Measurements from ENCODE around the gene SEZ6L.

The SEZ6L gene

DNA sequence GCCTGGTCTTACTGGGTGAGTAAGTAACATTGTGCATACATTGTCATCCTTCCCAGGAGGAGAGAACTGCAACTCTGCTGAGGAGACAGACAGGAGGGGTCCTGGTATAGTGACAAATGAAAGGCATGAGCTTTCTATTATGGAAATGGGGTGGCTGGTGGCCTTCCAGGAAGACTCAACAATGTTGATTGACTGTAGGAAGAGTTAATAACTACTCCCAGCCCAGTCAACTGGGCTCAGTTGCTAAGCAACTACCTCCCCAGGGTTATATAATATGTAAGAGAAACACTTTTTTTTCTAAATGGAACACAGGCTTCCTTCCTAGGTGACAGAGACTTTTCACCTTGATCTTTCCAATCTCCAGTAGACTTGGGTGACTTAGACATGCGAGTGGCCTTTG, 28.2 kb downstream of the SEZ6L start:
- no peaks in the 10 kb centered on the region for H3K4me1 Mint-ChIP-seq (ENCODE audit: low read depth in 2 of 2)
- H3K27ac Mint-ChIP-seq, result no peak overlapping the region
- no peaks in the 10 kb centered on the region for H3K36me3 Mint-ChIP-seq (ENCODE audit: insufficient read depth)
- H3K27me3 Mint-ChIP-seq, result peaks cover 37 to 50% of the 10 kb centered on the region in 2 donors
- DNase-seq (no peak), ATAC-seq (replicated peaks) (no peak)
- no peaks in the 10 kb centered on the region for H3K9me3 Mint-ChIP-seq
- no peak overlapping the region for H3K4me3 Mint-ChIP-seq

DNA sequence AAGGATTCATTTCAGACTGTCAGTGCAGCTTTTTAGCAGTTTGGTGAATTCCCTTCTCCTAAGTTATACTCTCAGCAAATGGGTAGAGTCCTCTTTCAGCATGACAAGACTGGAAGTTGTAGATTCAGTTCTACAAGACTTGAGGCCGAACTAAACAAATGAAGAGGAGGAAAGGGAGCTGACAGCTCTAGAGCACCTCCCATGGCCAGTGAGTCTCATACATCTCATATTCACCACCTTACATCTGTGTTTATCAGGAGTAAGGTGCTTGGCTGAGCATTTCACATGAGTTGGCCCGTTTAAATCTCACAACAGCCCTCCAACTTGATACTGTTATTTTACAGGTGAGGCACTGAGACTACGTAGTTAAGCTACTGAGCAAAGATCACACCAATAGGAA, 30.4 kb downstream of the SEZ6L start:
- H3K36me3 Mint-ChIP-seq (ENCODE audit: insufficient read depth), result no peaks in the 10 kb centered on the region
- H3K27ac Mint-ChIP-seq, result no peak overlapping the region
- H3K4me1 Mint-ChIP-seq (ENCODE audit: low read depth in 2 of 2), result no peaks in the 10 kb centered on the region
- ATAC-seq (replicated peaks) (no peak), DNase-seq (no peak)
- no peak overlapping the region for H3K4me3 Mint-ChIP-seq
- H3K9me3 Mint-ChIP-seq, result no peaks in the 10 kb centered on the region
- peaks cover 29 to 45% of the 10 kb centered on the region in 2 donors for H3K27me3 Mint-ChIP-seq

DNA sequence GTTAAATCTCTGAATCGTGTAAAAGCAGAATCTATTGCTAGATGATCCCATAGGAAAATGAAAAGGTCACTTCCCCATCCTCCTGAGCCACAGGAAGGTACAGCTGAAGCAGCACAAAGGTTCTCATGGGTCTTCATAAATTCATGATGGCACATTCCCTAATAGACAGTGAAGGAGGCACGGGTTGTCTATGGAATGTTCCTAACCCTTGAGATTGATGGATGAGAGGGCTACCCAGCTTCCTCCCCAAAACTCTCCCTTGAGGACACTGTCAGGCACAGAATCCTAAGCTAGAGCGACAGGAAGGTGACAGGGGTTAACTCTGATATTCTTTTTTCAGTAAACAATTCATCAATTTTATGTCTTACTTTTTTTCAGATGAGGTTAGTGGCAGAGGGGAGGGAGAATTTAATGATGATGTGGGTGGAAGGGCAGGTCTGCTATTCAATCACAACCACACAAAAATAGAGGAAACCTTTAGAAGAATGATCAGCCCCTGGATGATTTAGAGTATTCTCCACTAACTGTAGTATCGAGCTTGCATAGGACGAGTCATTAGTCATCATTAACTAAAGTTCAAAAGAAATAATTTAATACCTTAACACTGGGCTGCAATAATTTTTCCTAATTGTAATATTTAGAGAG, 33.1 kb downstream of the SEZ6L start:
- no peaks in the 10 kb centered on the region for H3K9me3 Mint-ChIP-seq
- DNase-seq, result no peak
- no peak overlapping the region for H3K27ac Mint-ChIP-seq
- peaks cover 33 to 36% of the 10 kb centered on the region in 2 donors for H3K27me3 Mint-ChIP-seq
- ATAC-seq (replicated peaks), result no peak
- no peaks in the 10 kb centered on the region for H3K4me1 Mint-ChIP-seq (ENCODE audit: low read depth in 2 of 2)
- no peaks in the 10 kb centered on the region for H3K36me3 Mint-ChIP-seq (ENCODE audit: insufficient read depth)
- no peak overlapping the region for H3K4me3 Mint-ChIP-seq

DNA sequence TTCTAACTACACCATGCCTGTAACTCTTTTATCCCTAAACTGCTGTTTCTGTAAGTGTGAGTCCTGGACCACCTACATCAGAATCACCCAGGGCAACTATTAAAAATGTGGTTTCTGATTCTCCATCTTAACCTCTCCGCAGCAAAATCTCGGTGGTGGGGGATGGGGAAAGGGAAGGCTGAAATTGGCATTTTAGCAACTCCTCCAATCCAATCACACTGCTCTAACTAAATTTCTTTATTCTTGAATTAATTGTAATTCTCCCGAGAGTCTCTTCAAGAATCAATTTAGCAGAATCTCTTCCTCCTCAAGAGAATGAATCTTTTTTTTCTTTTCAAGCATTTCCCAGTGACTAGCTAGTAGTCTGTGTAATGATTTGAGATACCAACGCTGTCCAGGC, 36.2 kb downstream of the SEZ6L start:
- Mint-ChIP-seq H3K36me3 (ENCODE audit: insufficient read depth) (no peaks in the 10 kb centered on the region), H3K27ac (no peak overlapping the region), H3K27me3 (peaks cover 30 to 34% of the 10 kb centered on the region in 2 donors), H3K4me1 (ENCODE audit: low read depth in 2 of 2) (no peaks in the 10 kb centered on the region), H3K4me3 (no peak overlapping the region), H3K9me3 (peaks cover 0 to 5% of the 10 kb centered on the region in 2 donors)
- ATAC-seq (replicated peaks), result no peak
- no peak for DNase-seq

DNA sequence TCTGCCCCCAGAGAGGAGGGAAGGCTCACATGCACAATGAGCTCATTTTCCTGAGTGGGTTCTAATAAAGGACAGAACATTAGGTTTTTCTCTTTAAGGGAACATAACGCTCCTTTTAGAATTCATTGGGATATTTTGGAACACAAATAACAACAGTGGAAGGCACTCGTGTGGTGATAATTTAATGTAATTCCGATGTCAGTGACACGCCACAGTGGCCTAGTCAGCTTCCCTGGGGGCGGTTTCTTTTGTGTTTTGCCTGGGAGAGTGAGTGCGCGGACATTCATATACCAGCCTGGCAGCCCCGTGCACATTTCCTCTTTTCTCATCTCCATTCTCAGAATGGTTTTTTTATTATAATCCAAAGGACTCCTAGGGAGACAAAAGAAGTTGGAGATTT, 41.1 kb downstream of the SEZ6L start:
- DNase-seq (no peak), ATAC-seq (replicated peaks) (no peak)
- Mint-ChIP-seq H3K27me3 (peaks cover 32 to 61% of the 10 kb centered on the region in 2 donors), H3K9me3 (peaks cover 0 to 5% of the 10 kb centered on the region in 2 donors), H3K36me3 (ENCODE audit: insufficient read depth) (no peaks in the 10 kb centered on the region), H3K27ac (no peak overlapping the region), H3K4me1 (ENCODE audit: low read depth in 2 of 2) (no peaks in the 10 kb centered on the region), H3K4me3 (no peak overlapping the region)

DNA sequence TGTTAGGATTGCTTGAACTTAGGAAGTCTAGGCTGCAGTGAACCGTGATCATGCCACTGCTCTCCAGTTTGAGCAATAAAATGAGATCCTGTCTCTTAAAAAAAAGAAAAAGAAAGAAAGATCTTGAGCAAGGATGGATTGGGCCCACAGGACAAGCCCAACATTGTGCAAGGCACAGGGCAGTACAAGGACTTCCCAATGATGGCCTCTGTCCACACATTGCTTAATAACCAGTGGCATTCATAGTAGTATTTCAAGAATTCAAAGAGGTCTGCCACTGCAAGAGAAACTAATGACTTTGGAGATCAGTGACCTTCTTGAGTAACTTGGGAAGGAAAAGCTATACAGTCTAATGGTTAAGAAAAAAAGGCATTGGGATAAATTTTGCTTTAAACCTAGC, 44.6 kb downstream of the SEZ6L start:
- no peak for ATAC-seq (replicated peaks)
- no peaks in the 10 kb centered on the region for H3K4me1 Mint-ChIP-seq (ENCODE audit: low read depth in 2 of 2)
- no peak overlapping the region for H3K4me3 Mint-ChIP-seq
- no peak overlapping the region for H3K27ac Mint-ChIP-seq
- peaks cover 0 to 5% of the 10 kb centered on the region in 2 donors for H3K9me3 Mint-ChIP-seq
- peaks cover 34 to 71% of the 10 kb centered on the region in 2 donors for H3K27me3 Mint-ChIP-seq
- no peak for DNase-seq
- H3K36me3 Mint-ChIP-seq (ENCODE audit: insufficient read depth), result no peaks in the 10 kb centered on the region

DNA sequence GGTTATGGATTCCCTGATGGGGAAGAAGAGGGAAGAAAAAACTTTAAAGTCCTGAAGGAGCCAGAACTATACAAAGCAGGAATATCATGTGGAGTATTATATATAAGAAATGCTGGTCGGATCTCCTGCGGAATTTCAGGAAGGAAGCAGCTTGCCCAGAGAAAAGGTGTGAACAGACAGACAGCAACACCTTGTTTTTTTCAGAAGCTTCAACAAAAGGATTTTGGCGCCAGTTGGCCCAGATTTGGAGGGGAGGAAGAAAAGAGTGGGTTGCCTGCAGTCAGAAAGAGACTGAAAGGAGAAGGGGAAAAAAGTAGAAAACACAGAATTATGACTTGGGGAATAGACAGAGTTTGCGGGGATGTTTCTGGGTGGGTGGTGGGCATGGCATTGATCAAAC, 45.2 kb downstream of the SEZ6L start:
- ATAC-seq (replicated peaks), result no peak
- H3K4me1 Mint-ChIP-seq (ENCODE audit: low read depth in 2 of 2), result no peaks in the 10 kb centered on the region
- no peak for DNase-seq
- peaks cover 0 to 2% of the 10 kb centered on the region in 2 donors for H3K9me3 Mint-ChIP-seq
- H3K4me3 Mint-ChIP-seq, result no peak overlapping the region
- H3K27ac Mint-ChIP-seq, result no peak overlapping the region
- H3K27me3 Mint-ChIP-seq, result peaks cover 32 to 65% of the 10 kb centered on the region in 2 donors
- H3K36me3 Mint-ChIP-seq (ENCODE audit: insufficient read depth), result no peaks in the 10 kb centered on the region

DNA sequence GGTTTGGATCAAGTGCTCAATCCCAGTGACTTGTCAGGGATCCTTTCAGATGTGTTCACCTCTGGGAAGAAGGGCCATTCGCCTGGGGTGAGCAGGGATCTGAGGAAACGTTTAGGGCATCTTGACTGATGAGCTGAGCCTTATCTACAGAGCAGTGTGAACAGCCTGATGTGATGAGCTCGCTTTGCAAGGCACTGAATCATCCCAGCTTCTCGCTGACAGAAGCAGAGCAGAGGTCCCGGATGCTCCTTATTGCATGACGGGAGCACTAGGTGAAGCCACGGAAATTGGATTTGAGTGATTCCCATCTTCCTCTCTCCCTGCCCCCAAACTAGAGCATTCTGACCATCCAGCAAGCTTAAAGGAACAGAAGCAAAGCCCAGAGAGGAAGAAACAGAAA, 46.5 kb downstream of the SEZ6L start:
- H3K36me3 Mint-ChIP-seq (ENCODE audit: insufficient read depth), result no peaks in the 10 kb centered on the region
- H3K4me1 Mint-ChIP-seq (ENCODE audit: low read depth in 2 of 2), result no peaks in the 10 kb centered on the region
- ATAC-seq (replicated peaks), result no peak
- H3K27ac Mint-ChIP-seq, result no peak overlapping the region
- DNase-seq, result no peak
- no peak overlapping the region for H3K4me3 Mint-ChIP-seq
- peaks cover 27 to 58% of the 10 kb centered on the region in 2 donors for H3K27me3 Mint-ChIP-seq
- H3K9me3 Mint-ChIP-seq, result no peaks in the 10 kb centered on the region

DNA sequence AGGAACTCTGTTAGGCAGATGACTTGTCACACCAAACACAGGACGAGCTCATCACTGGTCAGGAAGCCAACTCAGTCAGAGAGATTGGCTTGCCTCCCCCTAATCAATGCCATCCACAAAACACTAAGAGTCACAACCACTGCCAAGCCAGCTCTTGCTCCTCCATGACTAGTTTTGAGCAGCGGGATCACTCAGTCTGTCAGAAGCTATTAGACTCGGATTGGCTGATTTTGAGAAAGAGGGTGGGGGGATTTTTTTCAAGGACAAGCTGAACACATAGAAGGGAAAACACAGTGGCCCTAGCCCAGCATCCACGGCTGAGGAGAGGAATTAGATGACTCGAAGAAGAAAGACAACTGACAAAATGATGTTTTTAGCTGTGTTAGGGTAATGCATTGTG, 55.9 kb downstream of the SEZ6L start:
- H3K27me3 Mint-ChIP-seq, result peaks cover 13 to 19% of the 10 kb centered on the region in 2 donors
- ATAC-seq (replicated peaks) (no peak), DNase-seq (no peak)
- H3K4me3 Mint-ChIP-seq, result no peak overlapping the region
- no peaks in the 10 kb centered on the region for H3K9me3 Mint-ChIP-seq
- no peaks in the 10 kb centered on the region for H3K36me3 Mint-ChIP-seq (ENCODE audit: insufficient read depth)
- no peaks in the 10 kb centered on the region for H3K4me1 Mint-ChIP-seq (ENCODE audit: low read depth in 2 of 2)
- H3K27ac Mint-ChIP-seq, result no peak overlapping the region

DNA sequence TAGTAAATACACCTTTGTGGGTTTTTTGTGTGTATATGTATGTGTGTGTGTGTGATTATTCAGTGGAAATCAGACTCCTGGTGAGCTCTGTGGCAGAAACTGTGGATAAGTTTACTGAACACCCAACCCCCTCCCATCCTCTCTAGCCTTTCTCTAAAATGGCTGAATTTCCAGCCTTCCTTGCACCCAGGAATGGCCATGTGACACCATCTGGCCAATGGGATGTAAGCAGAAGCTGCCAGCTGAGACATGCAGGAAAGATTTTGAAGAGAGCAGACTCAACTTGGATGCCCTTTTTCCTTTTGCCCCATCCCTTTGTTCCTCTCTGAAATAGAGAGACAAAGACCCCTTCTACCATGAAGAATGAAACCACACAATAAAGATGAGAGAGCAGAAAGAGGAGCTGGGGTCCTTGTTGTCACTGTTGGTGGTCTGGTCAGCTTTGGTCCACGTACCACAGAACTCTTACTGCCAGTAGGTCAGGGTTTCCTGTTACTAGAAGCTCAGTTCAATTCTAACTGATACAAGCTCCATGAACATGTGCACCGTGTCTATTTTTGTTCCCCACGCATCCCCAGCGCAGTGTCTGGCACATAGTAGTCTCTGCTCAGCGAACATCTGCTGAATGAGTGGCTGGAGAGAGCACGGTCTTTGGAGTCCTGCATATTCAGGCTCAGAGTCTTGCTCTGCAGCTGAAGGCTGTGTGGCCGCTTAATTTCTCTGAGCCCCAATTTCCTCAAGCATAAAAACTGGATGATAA, 57.5 kb downstream of the SEZ6L start:
- Mint-ChIP-seq H3K27ac (no peak overlapping the region), H3K27me3 (peaks cover 21 to 24% of the 10 kb centered on the region in 2 donors), H3K36me3 (ENCODE audit: insufficient read depth) (no peaks in the 10 kb centered on the region), H3K9me3 (no peaks in the 10 kb centered on the region), H3K4me3 (no peak overlapping the region), H3K4me1 (ENCODE audit: low read depth in 2 of 2) (no peaks in the 10 kb centered on the region)
- DNase-seq (no peak), ATAC-seq (replicated peaks) (no peak)

DNA sequence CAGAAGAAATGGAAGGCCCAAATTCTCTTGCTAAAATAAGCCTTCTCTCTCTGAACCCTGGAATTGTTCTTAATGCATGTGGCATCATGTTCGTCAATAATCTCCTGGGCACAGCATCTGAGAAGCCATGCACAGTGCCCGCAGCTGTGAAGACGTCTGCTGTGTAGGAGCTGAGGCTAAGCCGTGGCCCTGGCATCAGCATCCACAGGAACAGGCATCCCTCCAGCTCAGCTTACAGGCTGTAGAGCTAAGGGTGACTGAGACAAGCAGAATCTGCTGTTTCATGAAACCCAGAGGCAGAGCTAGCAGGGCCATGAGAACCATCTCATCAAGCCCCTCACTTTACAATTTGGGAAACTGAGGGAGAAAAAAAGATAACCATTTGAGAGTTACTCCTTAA, 60.6 kb downstream of the SEZ6L start:
- Mint-ChIP-seq H3K27ac (no peak overlapping the region), H3K36me3 (ENCODE audit: insufficient read depth) (no peaks in the 10 kb centered on the region), H3K9me3 (no peaks in the 10 kb centered on the region), H3K4me1 (ENCODE audit: low read depth in 2 of 2) (no peaks in the 10 kb centered on the region), H3K27me3 (peaks cover 35 to 45% of the 10 kb centered on the region in 2 donors), H3K4me3 (no peak overlapping the region)
- ATAC-seq (replicated peaks) (no peak), DNase-seq (no peak)

DNA sequence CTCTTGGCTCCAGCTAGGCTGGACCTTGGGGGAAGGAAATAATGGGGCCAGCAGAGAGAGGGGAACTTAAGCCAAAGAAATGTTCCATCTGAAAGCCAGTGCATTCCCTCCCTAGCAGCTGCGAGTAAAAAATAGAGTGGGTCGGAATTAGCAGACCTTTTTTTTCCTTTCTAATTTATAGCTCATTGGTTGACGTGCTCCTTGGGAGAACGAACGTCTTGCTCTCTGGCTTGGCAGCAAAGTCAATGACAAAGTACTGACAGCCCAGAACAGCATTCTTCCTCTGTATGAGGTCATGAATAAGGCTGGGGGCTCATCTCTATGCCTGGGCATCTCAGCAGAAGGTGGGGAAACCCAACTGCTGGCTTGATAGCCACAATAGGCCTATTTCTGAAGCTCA, 65.0 kb downstream of the SEZ6L start:
- no peak for ATAC-seq (replicated peaks)
- DNase-seq, result no peak
- H3K36me3 Mint-ChIP-seq (ENCODE audit: insufficient read depth), result no peaks in the 10 kb centered on the region
- H3K4me1 Mint-ChIP-seq (ENCODE audit: low read depth in 2 of 2), result no peaks in the 10 kb centered on the region
- H3K9me3 Mint-ChIP-seq, result no peaks in the 10 kb centered on the region
- H3K27me3 Mint-ChIP-seq, result peaks cover 59 to 63% of the 10 kb centered on the region in 2 donors
- H3K4me3 Mint-ChIP-seq, result no peak overlapping the region
- H3K27ac Mint-ChIP-seq, result no peak overlapping the region

DNA sequence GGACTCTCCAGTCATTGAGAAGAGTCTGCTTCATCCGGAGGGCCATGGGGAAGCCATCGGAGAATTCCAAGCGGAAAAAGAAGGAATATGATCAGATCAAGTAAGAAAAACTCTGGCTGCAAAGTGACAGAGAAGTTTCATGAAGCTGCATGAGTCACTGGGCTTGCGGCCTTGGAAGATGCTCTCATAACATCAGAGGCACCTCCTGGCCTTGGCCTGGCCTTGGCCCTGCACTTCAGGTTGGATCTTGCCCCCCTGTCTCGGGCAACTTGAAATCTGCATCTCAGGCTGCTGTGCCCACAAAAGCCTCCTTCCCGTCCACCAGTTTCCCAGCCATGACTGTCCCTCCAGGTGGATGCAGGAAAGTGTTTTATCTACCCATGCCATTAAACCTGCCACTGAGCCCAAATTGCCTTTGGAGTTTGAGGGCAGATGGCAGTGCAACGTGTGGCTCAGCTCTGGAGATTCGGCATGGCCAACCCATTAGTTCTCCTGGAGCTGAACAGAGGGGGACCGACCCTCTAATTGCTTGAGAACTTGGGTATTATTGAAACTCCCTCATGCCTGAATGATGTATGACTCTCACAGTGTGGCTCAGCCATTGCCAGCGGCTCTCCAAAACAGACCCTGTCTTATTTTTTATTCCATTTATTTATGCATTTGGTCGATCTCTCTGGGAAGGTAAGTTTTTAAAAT, 66.7 kb downstream of the SEZ6L start:
- DNase-seq, result no peak
- H3K36me3 Mint-ChIP-seq (ENCODE audit: insufficient read depth), result no peaks in the 10 kb centered on the region
- H3K4me3 Mint-ChIP-seq, result no peak overlapping the region

DNA sequence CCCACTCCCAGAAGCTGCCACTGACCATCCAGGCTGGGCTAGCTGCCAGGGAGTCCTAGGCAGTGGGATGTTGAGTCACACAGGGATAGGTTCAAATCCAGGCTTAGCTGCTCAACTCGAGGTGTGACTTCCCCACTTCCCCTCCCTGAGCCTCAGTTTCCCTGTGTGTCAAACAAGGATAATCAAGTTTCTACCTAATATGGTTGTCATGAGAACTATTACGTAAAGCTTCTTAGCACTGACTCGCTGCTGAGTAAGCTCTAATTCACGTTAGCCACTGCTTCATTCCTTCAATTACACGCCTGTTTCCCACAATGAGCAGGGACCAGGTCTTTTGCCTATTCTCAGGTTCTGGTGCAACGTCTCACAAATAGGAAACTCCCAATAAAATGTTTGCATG, 67.7 kb downstream of the SEZ6L start:
- Mint-ChIP-seq H3K4me1 (ENCODE audit: low read depth in 2 of 2) (no peaks in the 10 kb centered on the region), H3K27ac (no peak overlapping the region), H3K9me3 (no peaks in the 10 kb centered on the region), H3K27me3 (peaks cover 53 to 69% of the 10 kb centered on the region in 2 donors), H3K4me3 (no peak overlapping the region), H3K36me3 (ENCODE audit: insufficient read depth) (no peaks in the 10 kb centered on the region)
- no peak for DNase-seq
- ATAC-seq (replicated peaks), result no peak

More for the DNA sequence above, 66.7 kb downstream of the SEZ6L start:
- no peak for ATAC-seq (replicated peaks)
- H3K27ac Mint-ChIP-seq, result no peak overlapping the region
- no peaks in the 10 kb centered on the region for H3K9me3 Mint-ChIP-seq
- H3K4me1 Mint-ChIP-seq (ENCODE audit: low read depth in 2 of 2), result no peaks in the 10 kb centered on the region
- peaks cover 53 to 67% of the 10 kb centered on the region in 2 donors for H3K27me3 Mint-ChIP-seq

All from effector memory CD8-positive, alpha-beta T cell (primary cell).